CD4-positive, alpha-beta T cell treated with Interleukin-17A for 1 hour (primary cell): Measurements from ENCODE around the gene MAP3K10.
"Not testable (repeated sequence)": the region's sequence is repeated elsewhere in the genome, so short reads cannot be mapped to it uniquely, and the experiment has no call there.

Source experiments
- DNase-seq: peaks from one replicate; pipeline ENCODE4 v3.0.0-alpha.2; 2020

Gene MAP3K10

GRCh38 chr19:40217934-40218890, 27.0 kb downstream of the MAP3K10 start, which contains the start of gene TTC9B:
Gene TTC9B, minus strand, starts transcription at chr19:40218384. Its CDS starts 3 bp downstream, at chr19:40218381.
- peak; percentile 42 for DNase-seq

DNA sequence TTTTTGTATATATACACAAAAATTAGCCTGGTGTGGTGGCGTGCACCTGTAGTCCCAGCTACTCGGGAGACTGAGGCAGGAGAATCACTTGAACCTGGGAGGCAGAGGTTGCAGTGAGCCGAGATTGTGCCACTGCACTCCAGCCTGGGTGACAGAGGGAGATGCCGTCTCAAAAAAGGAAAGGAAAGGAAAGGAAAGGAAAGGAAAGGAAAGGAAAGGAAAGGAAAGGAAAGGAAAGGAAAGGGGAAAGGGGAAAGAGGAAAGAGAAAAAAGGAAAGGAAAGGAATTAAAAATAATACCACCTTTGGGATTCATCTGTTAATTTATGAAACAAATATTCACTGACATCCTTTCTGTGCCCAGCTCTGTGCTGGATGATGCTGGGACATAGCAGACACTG, 27.8 kb downstream of the MAP3K10 start:
- DNase-seq: not testable (repeated sequence)

GRCh38 chr19:40219721-40220276, 28.6 kb downstream of the MAP3K10 start:
- DNase-seq: no peak

GRCh38 chr19:40220674-40221073, 29.4 kb downstream of the MAP3K10 start:
- no peak for DNase-seq

GRCh38 chr19:40221858-40222619, 30.8 kb downstream of the MAP3K10 start:
- peak; percentile 90 for DNase-seq

DNA sequence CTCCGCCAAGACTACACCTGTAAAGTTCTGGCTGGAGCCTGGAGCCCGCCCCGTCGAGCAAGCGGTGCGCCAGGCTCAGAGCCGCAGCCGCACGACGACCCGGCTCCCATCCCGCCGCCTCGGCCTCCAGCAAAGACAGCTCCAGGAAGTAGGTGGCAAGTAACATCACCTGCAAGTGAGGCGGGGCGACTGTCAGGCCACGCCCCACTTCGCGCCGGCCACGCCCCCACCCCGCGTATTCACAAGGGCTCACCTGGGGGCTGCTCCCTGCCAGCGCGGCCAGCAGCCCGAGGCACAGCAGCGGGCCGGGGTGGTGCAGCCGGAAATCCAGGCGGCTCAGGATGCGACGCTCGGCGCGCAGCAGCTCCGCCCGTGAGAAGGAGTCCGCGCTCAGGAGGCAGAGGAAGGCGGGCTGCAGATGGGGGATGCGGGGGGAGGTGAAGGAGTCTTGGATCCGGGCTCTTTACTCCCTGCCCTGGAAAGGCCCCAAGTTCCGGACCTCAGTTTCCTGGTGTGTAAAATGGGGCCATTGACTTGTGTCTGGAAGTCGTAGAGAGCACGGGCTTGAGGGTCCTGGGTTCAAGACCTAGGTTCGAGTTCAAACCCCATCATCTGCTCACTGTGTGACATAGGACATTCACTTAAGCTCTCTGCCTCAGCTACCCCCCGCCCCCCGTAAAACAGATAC, 32.1 kb downstream of the MAP3K10 start:
- DNase-seq: peak; percentile 56

- no peak for DNase-seq
Observed at GRCh38 chr19:40224342-40225150, 33.3 kb downstream of the MAP3K10 start.

GRCh38 chr19:40225440-40226305, 34.4 kb downstream of the MAP3K10 start:
- DNase-seq: no peak

DNA sequence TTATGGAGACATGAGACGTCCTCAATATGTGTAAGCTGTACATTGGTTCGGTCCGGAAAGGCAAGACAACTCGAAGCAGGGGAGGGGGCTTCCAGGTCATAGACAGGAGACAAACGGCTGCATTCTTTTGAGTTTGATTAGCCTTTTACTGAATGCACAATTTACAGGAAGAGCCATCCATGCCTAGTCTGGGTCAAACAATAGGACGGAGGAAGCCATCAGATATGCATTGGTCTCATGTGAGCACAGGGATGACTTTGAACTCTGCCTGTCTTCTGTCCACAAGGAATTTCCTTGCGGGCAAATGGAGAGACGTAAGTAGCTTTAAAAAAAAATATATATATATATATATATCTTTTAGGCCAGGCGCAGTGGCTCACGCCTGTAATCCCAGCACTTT, 37.1 kb downstream of the MAP3K10 start:
- no peak for DNase-seq

DNA sequence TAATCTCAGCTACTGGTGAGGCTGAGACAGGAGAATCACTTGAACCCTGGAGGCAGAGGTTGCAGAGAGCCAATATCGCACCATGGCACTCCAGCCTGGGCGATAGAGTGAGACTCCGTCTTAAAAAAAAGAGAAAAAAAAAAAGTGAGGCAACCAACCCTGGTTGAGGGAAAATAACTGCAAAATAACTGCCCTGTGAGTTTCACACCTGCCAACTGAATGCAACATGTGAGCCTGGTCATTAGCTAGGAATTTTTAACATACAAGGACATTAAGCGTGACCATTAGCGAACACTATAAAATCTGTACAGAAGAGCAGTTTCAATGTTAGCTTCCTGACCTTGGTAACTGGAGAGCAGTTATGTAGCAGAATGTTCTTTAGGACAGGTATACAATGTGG, 37.6 kb downstream of the MAP3K10 start:
- DNase-seq: no peak

DNA sequence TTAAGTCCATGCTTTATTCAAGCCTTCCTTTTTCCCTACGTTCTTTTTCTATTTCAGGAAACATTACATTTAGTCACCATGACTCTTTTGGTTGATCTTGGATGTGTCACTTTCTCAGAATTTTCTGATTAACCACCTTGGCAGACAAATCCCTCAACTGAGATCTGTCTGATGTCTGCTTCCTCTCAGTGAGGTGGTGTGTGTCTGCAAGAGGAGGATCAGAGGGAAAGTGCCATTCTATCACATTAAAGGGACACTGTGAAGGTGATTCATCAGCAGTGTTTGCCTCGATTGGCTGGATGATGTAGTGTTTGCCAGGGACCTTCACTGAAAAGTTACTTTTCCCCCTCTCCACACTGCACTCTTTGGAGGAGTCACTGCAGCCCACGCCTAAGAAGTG, 38.3 kb downstream of the MAP3K10 start:
- no peak for DNase-seq

DNA sequence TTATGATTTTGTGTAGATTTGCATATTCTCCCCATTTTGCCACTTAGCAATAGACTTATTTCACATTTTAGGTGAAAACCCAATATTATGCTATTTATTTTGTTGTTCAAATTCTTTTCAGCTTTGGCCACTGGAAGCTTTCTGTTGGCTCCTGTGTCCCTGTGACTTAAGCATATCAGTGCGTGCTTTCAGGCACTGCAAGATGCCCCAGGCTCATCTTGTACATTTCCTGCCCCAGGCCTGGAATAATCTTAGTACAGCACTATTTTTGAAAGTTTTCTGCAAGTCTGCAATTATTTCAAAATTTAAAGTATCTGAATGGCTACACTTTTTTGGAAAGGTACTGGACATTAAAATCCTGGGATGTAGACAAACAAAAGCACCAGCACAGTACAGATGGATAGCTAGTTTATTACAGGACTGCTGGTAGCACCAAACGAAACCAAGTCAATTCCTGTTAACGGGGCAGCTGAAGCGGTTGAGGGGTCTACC, 38.7 kb downstream of the MAP3K10 start:
- DNase-seq: no peak

DNA sequence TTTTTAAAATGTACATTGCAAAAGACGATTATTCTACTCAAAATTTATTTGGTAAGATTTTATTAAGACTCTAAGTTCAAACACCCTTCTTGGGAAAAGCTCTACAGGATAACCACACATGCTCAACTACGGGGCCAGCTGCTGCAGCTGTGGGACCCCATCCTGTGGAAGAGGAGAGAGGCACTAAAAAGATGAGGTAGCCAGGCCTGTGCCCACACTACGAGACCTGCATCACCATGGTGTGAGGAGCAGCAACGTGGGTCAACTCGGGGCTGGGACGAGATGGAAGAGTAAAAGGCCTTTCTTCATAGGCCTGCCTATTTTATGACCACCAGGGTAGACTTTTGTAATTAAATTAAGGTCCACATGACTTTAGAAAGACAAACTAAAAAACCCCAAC, 39.8 kb downstream of the MAP3K10 start:
- DNase-seq: no peak

- DNase-seq: no peak
Observed at GRCh38 chr19:40231544-40232424, 40.6 kb downstream of the MAP3K10 start.

- DNase-seq: no peak
Observed at GRCh38 chr19:40232479-40232878, 41.3 kb downstream of the MAP3K10 start.

DNA sequence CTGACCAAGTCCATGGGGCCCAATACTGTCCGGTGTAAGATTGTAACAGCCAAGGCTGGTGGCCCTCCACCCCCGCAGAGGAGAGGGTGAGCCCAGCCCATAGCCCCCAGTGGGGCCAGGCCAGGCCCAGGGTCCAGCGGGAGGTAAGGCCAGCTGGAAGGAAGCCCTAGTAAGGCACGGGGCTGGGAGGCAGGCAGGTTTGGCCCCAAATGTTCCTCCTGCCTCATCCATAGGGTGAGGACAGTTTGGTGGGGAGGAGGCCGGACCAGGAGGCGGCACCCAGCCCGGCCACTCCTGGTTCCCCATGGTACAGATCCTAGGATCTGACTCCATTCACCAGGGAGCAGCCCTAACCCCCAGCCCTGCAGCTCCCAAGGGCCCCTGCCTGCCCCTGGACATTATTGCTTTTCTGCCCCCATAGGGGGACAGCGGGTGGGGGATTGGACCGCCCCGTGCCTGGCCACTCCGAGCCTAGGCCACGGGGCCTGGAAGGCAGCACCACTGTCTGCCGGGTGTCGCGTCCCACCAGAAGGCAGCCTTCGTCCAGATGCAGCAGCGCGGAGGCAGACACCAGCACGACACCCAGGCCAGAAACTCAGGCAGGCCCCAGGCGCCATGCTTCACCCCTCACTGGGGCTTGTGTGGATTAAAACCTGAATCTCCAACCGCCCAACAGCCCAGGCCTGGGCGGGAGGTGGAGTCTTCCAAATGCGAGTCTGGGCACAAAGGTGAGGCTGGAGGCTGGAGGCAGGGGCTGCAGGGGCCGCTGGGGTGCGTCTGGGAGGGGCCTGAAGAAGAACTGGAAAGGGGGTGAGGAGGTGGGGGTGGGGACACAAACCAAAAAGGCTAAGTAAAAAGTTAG, 42.0 kb downstream of the MAP3K10 start:
- DNase-seq: no peak

- DNase-seq: no peak
Observed at GRCh38 chr19:40233811-40234389, 42.7 kb downstream of the MAP3K10 start.
